Neural progenitor cell (in vitro differentiated cells): ENCODE results near the gene CRIP2. TPM values are rescaled to one million over a fixed set of nuclear protein-coding genes. Genes with fewer than 3 reads are reported as not detected.

Experiments
- DNase-seq: peaks from one replicate; pipeline ENCODE4 v3.0.0-alpha.2; 2016; ENCODE audit warnings: low spot score
- H2AFZ ChIP-seq: fragments of 200-600 bp; sonication (generic); replicated peaks from 2 replicates; pipeline ENCODE4 v1.6.1; 2016; ENCODE audit warnings: antibody characterized with exemption
- H3F3A ChIP-seq: fragments of 200-600 bp; sonication (generic); 2 replicates; pipeline ENCODE4 v1.6.1; 2016; ENCODE audit warnings: antibody characterized with exemption, low read depth
- H3K27ac ChIP-seq: fragments of 200-600 bp; sonication (generic); 2 replicates; pipeline ENCODE4 v1.5.1; 2016; ENCODE audit warnings: mild to moderate bottlenecking
- H3K27me3 ChIP-seq: fragments of 200-600 bp; sonication (generic); 2 replicates; pipeline ENCODE4 v1.6.1; 2016; ENCODE audit warnings: mild to moderate bottlenecking, moderate library complexity
- H3K36me3 ChIP-seq: fragments of 200-600 bp; sonication (generic); 2 replicates; pipeline ENCODE4 v1.5.1; 2016
- H3K4me1 ChIP-seq: fragments of 200-600 bp; sonication (generic); 2 replicates; pipeline ENCODE4 v1.6.1; 2016; ENCODE audit warnings: mixed run types
- H3K4me2 ChIP-seq: fragments of 200-600 bp; sonication (generic); 2 replicates; pipeline ENCODE4 v1.6.1; 2016
- H3K4me3 ChIP-seq: fragments of 200-600 bp; sonication (generic); 2 replicates; pipeline ENCODE4 v1.5.1; 2016
- H3K79me2 ChIP-seq: fragments of 200-600 bp; sonication (generic); 2 replicates; pipeline ENCODE4 v1.6.1; 2016; ENCODE audit warnings: low read depth
- H3K9ac ChIP-seq: fragments of 200-600 bp; sonication (generic); 2 replicates; pipeline ENCODE4 v1.6.1; 2016
- H3K9me3 ChIP-seq: fragments of 200-600 bp; sonication (generic); 2 replicates; pipeline ENCODE4 v1.5.1; 2016; ENCODE audit warnings: low read depth
- H4K20me1 ChIP-seq: fragments of 200-600 bp; sonication (generic); 2 replicates; pipeline ENCODE4 v1.6.1; 2016; ENCODE audit warnings: low read depth
- H3K27ac Mint-ChIP-seq: 3 replicates; pipeline ENCODE4 v1.8.0; 2021; ENCODE audit warnings: mixed read lengths
- H3K27me3 Mint-ChIP-seq: 2 replicates; pipeline ENCODE4 v1.8.0; 2022; ENCODE audit warnings: low read depth, mild to moderate bottlenecking, inconsistent platforms, moderate library complexity, mixed read lengths; ENCODE audit not compliant: insufficient read depth
- H3K36me3 Mint-ChIP-seq: 3 replicates; pipeline ENCODE4 v1.8.0; 2021; ENCODE audit warnings: mixed read lengths
- H3K4me1 Mint-ChIP-seq: 3 replicates; pipeline ENCODE4 v1.8.0; 2021; ENCODE audit warnings: mixed read lengths
- H3K4me3 Mint-ChIP-seq: 3 replicates; pipeline ENCODE4 v1.8.0; 2021; ENCODE audit warnings: mild to moderate bottlenecking, moderate library complexity, mixed read lengths
- H3K9me3 Mint-ChIP-seq: 3 replicates; pipeline ENCODE4 v1.8.0; 2020; ENCODE audit warnings: mixed read lengths
- EZH2 ChIP-seq: fragments of 200-600 bp; sonication (generic); IDR thresholded peaks from 2 replicates; pipeline ENCODE4 v1.6.1; 2017; ENCODE audit warnings: antibody characterized with exemption, mild to moderate bottlenecking, moderate library complexity
- EZH2phosphoT487 ChIP-seq: fragments of 200-600 bp; sonication (generic); IDR thresholded peaks from 2 replicates; pipeline ENCODE4 v1.6.1; 2017; ENCODE audit warnings: antibody characterized with exemption
- total RNA-seq: library from RNA; depleted of rRNA; stranded (reverse); fragments of >200 nt; gene quantifications from 2 replicates; pipeline ENCODE4 v1.2.3, GENCODE V29; 2015; ENCODE audit warnings: low replicate concordance
- TF ChIP-seq, protein P1 (sequence below): fragments of 200-600 bp; sonication (generic); IDR thresholded peaks from 2 replicates; pipeline ENCODE4 v1.5.1; 2017; ENCODE audit warnings: antibody characterized with exemption, mild to moderate bottlenecking

CRIP2 gene
- total RNA-seq, 1 donor from 2014 or later, result 0.30 TPM

DNA sequence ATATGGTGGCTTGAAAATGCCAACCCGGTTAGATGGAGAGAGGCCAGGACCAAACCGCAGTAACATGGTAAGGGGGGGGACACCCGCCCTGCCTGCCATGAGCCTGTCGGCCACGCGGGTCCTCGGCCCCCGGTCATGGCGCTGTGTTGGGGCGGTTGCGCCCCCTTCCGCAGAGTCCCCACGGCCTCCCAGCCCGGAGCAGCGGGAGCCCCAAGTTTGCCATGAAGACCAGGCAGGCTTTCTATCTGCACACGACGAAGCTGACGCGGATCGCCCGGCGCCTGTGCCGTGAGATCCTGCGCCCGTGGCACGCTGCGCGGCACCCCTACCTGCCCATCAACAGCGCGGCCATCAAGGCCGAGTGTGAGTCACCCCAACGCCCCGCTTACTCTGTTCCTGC is 10.1 kb upstream of the CRIP2 start:
- Histone ChIP-seq H3K27me3 (no peaks in the 10 kb centered on the region), H3K79me2 (no peaks in the 10 kb centered on the region), H3K4me3 (no peak overlapping the region), H3K9me3 (no peaks in the 10 kb centered on the region), H3K4me2 (no peak overlapping the region), H3K9ac (no peak overlapping the region), H3K36me3 (no peaks in the 10 kb centered on the region), H3K4me1 (no peaks in the 10 kb centered on the region), H3K27ac (no peak overlapping the region), H2AFZ (no peak overlapping the region), H4K20me1 (peaks cover 13% of the 10 kb centered on the region), H3F3A (no peaks in the 10 kb centered on the region)
- TF ChIP-seq EZH2, result no peak
- Mint-ChIP-seq H3K4me3 (no peak overlapping the region), H3K27ac (no peak overlapping the region), H3K27me3 (peaks cover 8% of the 10 kb centered on the region), H3K9me3 (no peaks in the 10 kb centered on the region), H3K4me1 (no peaks in the 10 kb centered on the region), H3K36me3 (peaks cover 8% of the 10 kb centered on the region)
- DNase-seq, result no peak

DNA sequence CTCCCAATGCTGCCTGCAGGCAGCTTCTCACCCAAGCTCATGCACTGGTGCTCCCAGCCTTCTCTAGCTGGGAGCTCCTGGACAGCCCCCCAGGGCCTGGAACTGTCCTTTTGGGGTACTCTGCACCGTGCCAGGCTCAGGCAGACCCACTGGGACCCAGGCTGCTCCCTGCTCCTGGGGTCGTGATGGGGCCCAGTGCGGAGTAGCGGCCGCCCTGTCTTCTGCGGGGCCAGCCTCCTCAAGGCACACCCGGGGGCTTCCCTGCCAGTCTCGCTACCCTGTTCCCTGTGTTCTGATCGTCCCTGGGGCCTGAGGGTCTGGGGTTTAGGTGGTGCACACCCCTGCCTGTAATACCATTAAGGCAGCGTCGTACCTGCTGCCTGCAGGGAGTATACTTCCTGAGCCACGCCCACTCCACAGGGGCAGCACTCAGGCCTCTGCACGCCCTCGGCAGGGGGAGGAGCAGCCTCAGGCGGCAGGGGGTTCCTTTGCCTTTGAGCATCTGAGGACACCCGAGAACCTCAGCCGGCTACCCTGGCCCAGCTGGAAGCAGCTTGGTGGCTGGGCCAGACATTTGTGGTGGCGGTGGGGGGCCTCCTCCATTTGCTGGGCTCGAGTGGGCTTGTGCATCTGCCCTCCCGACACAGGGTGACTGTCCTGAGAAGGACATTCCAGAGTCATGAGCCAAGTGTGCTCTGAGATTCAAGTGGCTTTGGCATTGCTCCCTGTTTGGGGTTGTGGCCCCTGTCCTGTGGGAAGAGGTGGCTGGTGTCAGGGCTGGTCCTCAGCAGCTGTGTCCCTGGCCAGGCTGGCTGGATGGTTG is 9.2 kb upstream of the CRIP2 start:
- Histone ChIP-seq H3K4me1 (peaks cover 2% of the 10 kb centered on the region), H3F3A (no peaks in the 10 kb centered on the region), H3K27ac (no peak overlapping the region), H3K4me2 (no peak overlapping the region), H2AFZ (no peak overlapping the region), H3K9ac (no peak overlapping the region), H3K36me3 (no peaks in the 10 kb centered on the region), H4K20me1 (peaks cover 15% of the 10 kb centered on the region), H3K4me3 (no peak overlapping the region), H3K27me3 (no peaks in the 10 kb centered on the region), H3K79me2 (no peaks in the 10 kb centered on the region), H3K9me3 (no peaks in the 10 kb centered on the region)
- H3K9me3 Mint-ChIP-seq, result no peaks in the 10 kb centered on the region
- no peak overlapping the region for H3K4me3 Mint-ChIP-seq
- TF ChIP-seq EZH2, result no peak
- H3K4me1 Mint-ChIP-seq, result peaks cover 3% of the 10 kb centered on the region
- no peak overlapping the region for H3K27ac Mint-ChIP-seq
- peaks cover 8% of the 10 kb centered on the region for H3K36me3 Mint-ChIP-seq
- H3K27me3 Mint-ChIP-seq, result peaks cover 8% of the 10 kb centered on the region
- no peak for DNase-seq

DNA sequence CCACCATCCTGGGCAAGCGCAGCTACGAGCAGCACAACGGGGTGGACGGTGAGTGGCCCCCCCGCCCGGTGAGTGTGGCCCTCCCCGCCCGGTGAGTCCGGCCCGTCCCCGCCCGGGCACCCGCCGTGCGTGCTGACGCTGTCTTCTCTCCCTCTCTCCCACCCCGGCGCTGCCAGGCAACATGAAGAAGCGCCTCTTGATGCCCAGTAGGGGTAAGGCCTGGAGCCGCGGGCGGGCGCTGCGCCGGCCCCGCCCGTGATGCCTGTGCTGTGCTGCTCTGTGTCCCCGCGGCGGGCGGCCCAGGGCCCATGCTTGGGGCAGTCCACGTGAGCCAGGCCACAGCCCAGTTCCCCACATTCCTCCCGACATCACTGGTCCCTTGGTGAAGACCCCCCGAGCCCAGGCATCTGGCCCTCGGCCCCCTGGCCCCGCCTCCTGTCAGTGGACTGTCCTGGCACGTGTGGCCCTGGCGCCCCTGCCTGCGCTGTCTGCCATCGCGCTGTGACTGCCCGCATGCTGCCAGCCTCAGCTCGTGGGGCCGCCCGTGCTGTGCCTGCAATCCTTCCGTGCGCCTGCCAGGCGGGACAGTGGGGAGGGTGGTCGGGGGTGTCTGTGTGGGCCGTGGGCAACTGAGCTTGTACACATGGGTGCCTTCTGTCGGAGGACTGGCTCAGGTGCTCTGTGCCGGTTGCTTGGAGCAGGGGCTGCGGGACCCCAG is 7.9 kb upstream of the CRIP2 start:
- Histone ChIP-seq H2AFZ (no peak overlapping the region), H3K4me3 (no peak overlapping the region), H3K27me3 (no peaks in the 10 kb centered on the region), H3K9me3 (no peaks in the 10 kb centered on the region), H3K4me1 (peaks cover 11% of the 10 kb centered on the region), H3K4me2 (no peak overlapping the region), H3K27ac (no peak overlapping the region), H4K20me1 (peaks cover 28% of the 10 kb centered on the region), H3K36me3 (no peaks in the 10 kb centered on the region), H3K9ac (no peak overlapping the region), H3F3A (peaks cover 10% of the 10 kb centered on the region), H3K79me2 (no peaks in the 10 kb centered on the region)
- TF ChIP-seq EZH2phosphoT487 (no peak), EZH2 (no peak)
- TF ChIP-seq, protein P1, sequence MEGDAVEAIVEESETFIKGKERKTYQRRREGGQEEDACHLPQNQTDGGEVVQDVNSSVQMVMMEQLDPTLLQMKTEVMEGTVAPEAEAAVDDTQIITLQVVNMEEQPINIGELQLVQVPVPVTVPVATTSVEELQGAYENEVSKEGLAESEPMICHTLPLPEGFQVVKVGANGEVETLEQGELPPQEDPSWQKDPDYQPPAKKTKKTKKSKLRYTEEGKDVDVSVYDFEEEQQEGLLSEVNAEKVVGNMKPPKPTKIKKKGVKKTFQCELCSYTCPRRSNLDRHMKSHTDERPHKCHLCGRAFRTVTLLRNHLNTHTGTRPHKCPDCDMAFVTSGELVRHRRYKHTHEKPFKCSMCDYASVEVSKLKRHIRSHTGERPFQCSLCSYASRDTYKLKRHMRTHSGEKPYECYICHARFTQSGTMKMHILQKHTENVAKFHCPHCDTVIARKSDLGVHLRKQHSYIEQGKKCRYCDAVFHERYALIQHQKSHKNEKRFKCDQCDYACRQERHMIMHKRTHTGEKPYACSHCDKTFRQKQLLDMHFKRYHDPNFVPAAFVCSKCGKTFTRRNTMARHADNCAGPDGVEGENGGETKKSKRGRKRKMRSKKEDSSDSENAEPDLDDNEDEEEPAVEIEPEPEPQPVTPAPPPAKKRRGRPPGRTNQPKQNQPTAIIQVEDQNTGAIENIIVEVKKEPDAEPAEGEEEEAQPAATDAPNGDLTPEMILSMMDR, result no peak
- Mint-ChIP-seq H3K36me3 (peaks cover 3% of the 10 kb centered on the region), H3K27me3 (peaks cover 7% of the 10 kb centered on the region), H3K27ac (no peak overlapping the region), H3K9me3 (no peaks in the 10 kb centered on the region), H3K4me1 (peaks cover 4% of the 10 kb centered on the region), H3K4me3 (no peak overlapping the region)
- DNase-seq, result no peak

DNA sequence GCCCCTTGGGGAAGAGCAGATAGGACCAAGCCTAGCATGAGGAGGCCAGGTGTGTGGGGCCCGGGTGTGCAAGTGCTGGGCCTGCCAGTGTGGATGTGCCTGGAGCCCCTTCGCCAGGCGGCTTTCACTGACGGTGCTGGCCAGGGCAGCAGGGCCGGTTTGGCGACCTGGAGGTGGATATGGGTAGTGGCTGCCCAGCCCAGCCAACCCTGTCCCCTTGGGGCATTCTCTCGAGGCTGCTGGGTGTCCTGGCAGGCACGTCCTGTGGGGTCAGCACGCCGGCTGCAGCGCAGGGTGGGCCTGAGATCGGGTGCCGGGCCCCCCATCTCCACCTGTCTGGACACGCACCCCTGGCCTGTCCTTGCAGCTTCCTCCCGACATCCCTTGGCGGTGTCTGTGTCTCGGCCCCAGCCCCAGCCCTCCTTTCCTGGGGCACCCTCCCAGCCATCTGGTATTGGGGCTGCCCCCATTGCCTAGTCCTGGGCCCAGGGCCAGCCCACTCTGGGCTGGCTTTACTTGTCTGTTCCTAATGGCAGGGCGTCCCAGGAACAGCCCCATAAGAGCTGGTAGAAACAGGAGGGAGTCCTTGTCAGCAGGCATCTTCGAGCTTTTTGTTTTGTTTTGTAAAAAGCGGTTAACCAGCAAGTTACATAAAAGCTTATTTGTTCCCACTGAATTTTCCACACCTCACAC is 7.2 kb upstream of the CRIP2 start:
- peaks cover 6% of the 10 kb centered on the region for H3K27me3 Mint-ChIP-seq
- H3K79me2 ChIP-seq, result no peaks in the 10 kb centered on the region
- TF ChIP-seq EZH2, result no peak
- no peak for TF ChIP-seq EZH2phosphoT487
- TF ChIP-seq, protein P1, result no peak
- no peak for DNase-seq
- H3K4me1 ChIP-seq, result peaks cover 11% of the 10 kb centered on the region
- H3K27me3 ChIP-seq, result no peaks in the 10 kb centered on the region
- H3K9me3 ChIP-seq, result no peaks in the 10 kb centered on the region
- H3K9me3 Mint-ChIP-seq, result no peaks in the 10 kb centered on the region
- peaks cover 2% of the 10 kb centered on the region for H3K36me3 Mint-ChIP-seq
- H3K9ac ChIP-seq, result no peak overlapping the region
- no peak overlapping the region for H3K27ac ChIP-seq
- no peak overlapping the region for H3K4me3 Mint-ChIP-seq
- H2AFZ ChIP-seq, result no peak overlapping the region
- no peak overlapping the region for H3K4me3 ChIP-seq
- no peaks in the 10 kb centered on the region for H3K36me3 ChIP-seq
- peaks cover 10% of the 10 kb centered on the region for H3F3A ChIP-seq
- no peak overlapping the region for H3K4me2 ChIP-seq
- peaks cover 8% of the 10 kb centered on the region for H3K4me1 Mint-ChIP-seq
- H4K20me1 ChIP-seq, result peaks cover 34% of the 10 kb centered on the region
- H3K27ac Mint-ChIP-seq, result no peak overlapping the region
